IMR-90 (cell line): ENCODE measurements around the gene FSTL1. TPM values are rescaled to one million over a fixed set of nuclear protein-coding genes. Genes with fewer than 3 reads are reported as not detected.

Source experiments
- ATAC-seq: fragments of 200-7000 bp; cut with Tn5 transposase; 2 replicates; pipeline ENCODE4 v1.9.1; 2020; ENCODE audit warnings: low read depth, mild to moderate bottlenecking, moderate library complexity
- BruUV-seq: library from RNA; stranded (reverse); fragments of 400-500 nt; replicated peaks from 2 replicates; lab custom pipeline; 2021; lab: Mats Ljungman, UMichigan
- CTCF ChIA-PET: fragments of 300-600 bp; formaldehyde crosslinking; extraction: SDS; loops from one replicate; lab custom pipeline; 2021; ENCODE audit warnings: antibody characterized with exemption; lab: Yijun Ruan, JAX
- POLR2A ChIA-PET: fragments of 300-600 bp; sonication (Branson Sonifier 250); formaldehyde crosslinking; loops from one replicate; lab custom pipeline; 2022; ENCODE audit warnings: antibody characterized with exemption; ENCODE audit not compliant: unreplicated experiment; lab: Charles Lee
- DNase-seq: peaks from one replicate; pipeline ENCODE4 v3.0.0; 2013
- H2AFZ ChIP-seq: replicated peaks from 2 replicates; pipeline ENCODE3; 2013; ENCODE audit warnings: low read length, mild to moderate bottlenecking; ENCODE audit not compliant: poor library complexity
- H2AK5ac ChIP-seq: 2 replicates; pipeline ENCODE4 v1.6.1; 2013; ENCODE audit warnings: low read depth, low read length, inconsistent platforms
- H2AK9ac ChIP-seq: replicated peaks from 2 replicates; pipeline ENCODE3; 2013; ENCODE audit warnings: mild to moderate bottlenecking, low read depth, low read length, moderate library complexity; ENCODE audit not compliant: poor library complexity
- H2BK120ac ChIP-seq: 2 replicates; pipeline ENCODE4 v1.6.1; 2013; ENCODE audit warnings: low read depth, low read length, inconsistent platforms
- H2BK15ac ChIP-seq: 3 replicates; pipeline ENCODE4 v1.6.1; 2013; ENCODE audit warnings: low read depth, low read length, inconsistent platforms
- H2BK20ac ChIP-seq: 2 replicates; pipeline ENCODE4 v1.6.1; 2013; ENCODE audit warnings: low read depth, mild to moderate bottlenecking, inconsistent platforms, low read length, moderate library complexity
- H2BK5ac ChIP-seq: 2 replicates; pipeline ENCODE4 v1.6.1; 2013; ENCODE audit warnings: mild to moderate bottlenecking, low read depth, low read length, inconsistent platforms; ENCODE audit not compliant: poor library complexity, severe bottlenecking
- H3K14ac ChIP-seq: replicated peaks from 2 replicates; pipeline ENCODE4 v1.6.1; 2013; ENCODE audit warnings: low read depth, low read length, inconsistent platforms
- H3K18ac ChIP-seq: 2 replicates; pipeline ENCODE4 v1.6.1; 2013; ENCODE audit warnings: low read depth, low read length, control low read depth
- H3K23ac ChIP-seq: 2 replicates; pipeline ENCODE4 v1.6.1; 2013; ENCODE audit warnings: low read depth, low read length, inconsistent platforms
- H3K27ac ChIP-seq: 2 replicates; pipeline ENCODE4 v1.5.1; 2013; ENCODE audit warnings: mild to moderate bottlenecking, control low read depth, low read length; ENCODE audit not compliant: insufficient read depth
- H3K27me3 ChIP-seq: 2 replicates; pipeline ENCODE4 v1.6.1; 2013; ENCODE audit warnings: low read length; ENCODE audit not compliant: control insufficient read depth, insufficient read depth
- H3K36me3 ChIP-seq: 2 replicates; pipeline ENCODE4 v1.6.1; 2013; ENCODE audit warnings: low read length, mixed read lengths; ENCODE audit not compliant: control insufficient read depth, insufficient read depth
- H3K4ac ChIP-seq: 2 replicates; pipeline ENCODE4 v1.6.1; 2013; ENCODE audit warnings: low read depth, low read length, inconsistent platforms
- H3K4me1 ChIP-seq: 2 replicates; pipeline ENCODE4 v1.6.1; 2013; ENCODE audit warnings: low read length, mixed read lengths; ENCODE audit not compliant: control insufficient read depth, insufficient read depth
- H3K4me2 ChIP-seq: 2 replicates; pipeline ENCODE4 v1.6.1; 2013; ENCODE audit warnings: low read depth, mild to moderate bottlenecking, control low read depth, low read length, moderate library complexity
- H3K4me3 ChIP-seq: 2 replicates; pipeline ENCODE4 v1.5.1; 2013; ENCODE audit warnings: low read depth, mild to moderate bottlenecking, control low read depth, low read length, moderate library complexity; ENCODE audit not compliant: insufficient read depth
- H3K56ac ChIP-seq: 2 replicates; pipeline ENCODE4 v1.6.1; 2013; ENCODE audit warnings: low read length, inconsistent platforms; ENCODE audit not compliant: insufficient read depth; ENCODE audit errors: extremely low read depth
- H3K79me1 ChIP-seq, 2 experiments: 2 replicates each; pipeline ENCODE4 v1.6.1; 2013; ENCODE audit warnings: low read length in 2 of 2, inconsistent platforms in 1 of 2, low read depth in 1 of 2
- H3K9ac ChIP-seq: 2 replicates; pipeline ENCODE4 v1.6.1; 2013; ENCODE audit warnings: low read depth, low read length, control low read depth
- H3K9me1 ChIP-seq: 2 replicates; pipeline ENCODE4 v1.6.1; 2013; ENCODE audit warnings: low read length, inconsistent platforms; ENCODE audit not compliant: insufficient read depth
- H3K9me3 ChIP-seq: 2 replicates; pipeline ENCODE4 v1.6.1; 2013; ENCODE audit warnings: low read length; ENCODE audit not compliant: control insufficient read depth, insufficient read depth
- H4K20me1 ChIP-seq: 2 replicates; pipeline ENCODE4 v1.6.1; 2013; ENCODE audit warnings: low read length, inconsistent platforms; ENCODE audit not compliant: insufficient read depth
- H4K5ac ChIP-seq: 2 replicates; pipeline ENCODE4 v1.6.1; 2013; ENCODE audit warnings: mild to moderate bottlenecking, low read depth, low read length, control low read depth
- H4K8ac ChIP-seq, 2 experiments: 2 replicates each; pipeline ENCODE4 v1.6.1; 2013; ENCODE audit warnings: low read depth in 2 of 2, low read length in 2 of 2, control low read depth in 1 of 2, inconsistent platforms in 1 of 2
- H4K91ac ChIP-seq: 2 replicates; pipeline ENCODE4 v1.6.1; 2013; ENCODE audit warnings: low read depth, low read length, inconsistent platforms; ENCODE audit not compliant: insufficient read depth
- BHLHE40 ChIP-seq: fragments of 150-350 bp; IDR thresholded peaks from 2 replicates; pipeline ENCODE4 v1.6.1; 2016; ENCODE audit warnings: mild to moderate bottlenecking, low read depth, low read length
- CEBPB ChIP-seq: IDR thresholded peaks from 2 replicates; pipeline ENCODE4 v1.6.1; 2012; ENCODE audit warnings: low read depth, low read length, improper control_type of control experiment
- CHD1 ChIP-seq: IDR thresholded peaks from 2 replicates; pipeline ENCODE4 v1.6.1; 2012; ENCODE audit warnings: low read depth, low read length, improper control_type of control experiment
- FOS ChIP-seq: fragments of 150-350 bp; IDR thresholded peaks from 2 replicates; pipeline ENCODE4 v1.6.1; 2016; ENCODE audit warnings: low read depth, low read length
- MAFK ChIP-seq: IDR thresholded peaks from 2 replicates; pipeline ENCODE4 v1.6.1; 2012; ENCODE audit warnings: low read depth, low read length, improper control_type of control experiment
- MXI1 ChIP-seq: IDR thresholded peaks from 2 replicates; pipeline ENCODE4 v1.6.1; 2012; ENCODE audit warnings: low read depth, mild to moderate bottlenecking, low read length, moderate library complexity, borderline replicate concordance
- NFE2L2 ChIP-seq: fragments of 150-350 bp; IDR thresholded peaks from 2 replicates; pipeline ENCODE4 v1.6.1; 2016; ENCODE audit warnings: low read depth, mild to moderate bottlenecking, low read length
- POLR2A ChIP-seq: IDR thresholded peaks from 2 replicates; pipeline ENCODE4 v1.6.1; 2012; ENCODE audit warnings: mild to moderate bottlenecking, low read depth, low read length
- RCOR1 ChIP-seq: IDR thresholded peaks from 2 replicates; pipeline ENCODE4 v1.6.1; 2012; ENCODE audit warnings: mild to moderate bottlenecking, low read length, improper control_type of control experiment; ENCODE audit not compliant: insufficient replicate concordance
- RFX5 ChIP-seq: IDR thresholded peaks from 2 replicates; pipeline ENCODE4 v1.8.0; 2012; ENCODE audit warnings: low read depth, mild to moderate bottlenecking, low read length, moderate library complexity
- SMC3 ChIP-seq: fragments of 150-350 bp; IDR thresholded peaks from 2 replicates; pipeline ENCODE4 v1.6.1; 2016; ENCODE audit warnings: low read depth, mild to moderate bottlenecking, antibody characterized with exemption, low read length, moderate library complexity
- WGBS, 2 experiments: methylation state at CpG; one replicate each; pipeline versions ENCODE4 v1.1.5 to v1.1.7; 2013; ENCODE audit warnings: missing lambda C conversion rate in 2 of 2; ENCODE audit not compliant: insufficient read length in 1 of 2; ENCODE audit errors: extremely low coverage in 2 of 2; 5-methylcytosine and 5-hydroxymethylcytosine counted together
- dilution Hi-C: fragments of 300-500 bp; cut with HindIII; formaldehyde crosslinking; loops from one replicate; pipeline ENCODE4 v1.14.3; 2018; ENCODE audit warnings: low sequenced_read_pairs; ENCODE audit not compliant: unreplicated experiment
- in situ Hi-C: fragments of 300-500 bp; cut with MboI; formaldehyde crosslinking; loops from 3 replicates; pipeline ENCODE4 v1.14.3; 2019; ENCODE audit warnings: low sequenced_read_pairs, inconsistent platforms, mixed read lengths
- intact Hi-C: fragments of 100-400 bp; cut with micrococcal nuclease; formaldehyde crosslinking; loops from 2 replicates; pipeline ENCODE4 v1.10.0; 2022
- polyA plus RNA-seq, 3 experiments: library from polyadenylated mRNA; depleted of rRNA; stranded (reverse); fragments of >200 nt; gene quantifications; 2 replicates each; pipeline ENCODE4 v1.2.3, GENCODE V29; 2012; ENCODE audit warnings: low replicate concordance in 1 of 3
- total RNA-seq: library from RNA; depleted of rRNA; stranded (reverse); fragments of >200 nt; gene quantifications from 2 replicates; pipeline ENCODE4 v1.2.3, GENCODE V29; 2012
- TF ChIP-seq, protein P1 (sequence below): fragments of 150-350 bp; IDR thresholded peaks from 2 replicates; pipeline ENCODE4 v1.6.1; 2017; ENCODE audit warnings: mild to moderate bottlenecking, antibody characterized with exemption, low read length, low read depth
- TF ChIP-seq, protein P2 (sequence below): conservative IDR thresholded peaks from 2 replicates; pipeline ENCODE4 v1.5.1; 2012; ENCODE audit warnings: mild to moderate bottlenecking, low read depth, low read length, improper control_type of control experiment
- TF ChIP-seq, protein P3 (sequence below): fragments of 150-350 bp; IDR thresholded peaks from 2 replicates; pipeline ENCODE4 v1.6.1; 2016; ENCODE audit warnings: low read depth, mild to moderate bottlenecking, low read length, moderate library complexity, borderline replicate concordance

The FSTL1 gene
- total and polyA plus RNA-seq, 2 of the 4 experiments (the other 2 are of a cell fraction) = 864 to 1,642 TPM

DNA sequence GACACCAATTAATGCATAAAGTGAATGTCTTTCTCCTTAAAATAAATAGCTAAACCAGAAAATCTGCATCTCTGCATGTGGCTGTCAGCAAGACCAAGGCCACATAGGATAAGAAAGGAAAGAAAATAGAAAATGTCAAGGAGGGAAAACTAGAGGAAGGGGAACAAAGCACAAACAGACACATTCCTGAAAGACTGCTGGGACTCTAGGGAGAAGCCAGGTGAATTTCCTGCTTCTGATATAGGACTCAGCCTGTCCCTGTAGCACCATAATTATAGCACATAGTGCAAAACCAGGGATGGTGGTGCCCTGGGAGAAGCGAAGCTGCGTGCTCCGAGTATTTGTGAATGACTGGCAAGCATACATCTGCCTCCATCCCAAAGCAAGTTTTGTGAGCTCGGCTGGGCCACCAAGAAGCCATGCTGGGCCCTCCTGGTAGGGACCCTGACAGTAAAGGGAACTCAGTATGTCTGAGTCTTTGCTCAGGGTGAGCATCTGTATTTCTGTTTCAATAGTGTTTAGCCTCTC lies 14.2 kb downstream of the FSTL1 start:
- CTCF ChIA-PET = interaction anchor here (0.6 to 1.5 kb wide), 5 partner anchors 19 to 714 kb away, joined by 3 to 5 read pairs (median 3); no protein-coding TSS in a partner anchor
- Histone ChIP-seq H3K18ac (no peak overlapping the region), H4K91ac (no peak overlapping the region), H3K4me2 (peak overlapping the region; percentile 36; the same call in 1 of the 2 replicates), H3K4me1 (peaks cover 51% of the 10 kb centered on the region), H2BK20ac (no peak overlapping the region; the same call in 1 of the 2 replicates), H2BK5ac (peak overlapping the region; percentile 82), H2AFZ (no peak overlapping the region), H3K9me1 (peaks cover 48% of the 10 kb centered on the region), H4K5ac (no peak overlapping the region), H3K79me1 (peaks cover 20 to 85% of the 10 kb centered on the region in 2 experiments), H3K36me3 (peaks cover 44% of the 10 kb centered on the region), H3K9me3 (no peaks in the 10 kb centered on the region), H3K4ac (peak overlapping the region; percentile 54; the same call in 1 of the 2 replicates), H2BK120ac (peak overlapping the region; percentile 3; the same call in 1 of the 2 replicates), H3K27ac (peak overlapping the region; percentile 7), H2AK5ac (peak overlapping the region; percentile 45), H2BK15ac (no peak overlapping the region), H4K8ac (no peak overlapping the region), H3K27me3 (no peaks in the 10 kb centered on the region), H4K20me1 (peaks cover 96% of the 10 kb centered on the region), H3K14ac (peak overlapping the region; percentile 20; the same call in 1 of the 2 replicates), H3K56ac (no peak overlapping the region), H3K23ac (peak overlapping the region; percentile 61), H2AK9ac (no peak overlapping the region), H3K9ac (peak overlapping the region; percentile 4; the same call in 1 of the 2 replicates), H3K4me3 (no peak overlapping the region)
- intact Hi-C loops (no loop called here), dilution Hi-C loops (no loop called here), in situ Hi-C loops (loop anchor here (25.0 kb wide), 2 partner anchors 351 to 1051 kb away; no protein-coding TSS in a partner anchor)
- DNase-seq (no peak), ATAC-seq (no peak)
- no TSS peak for BruUV-seq
- no peak for TF ChIP-seq MXI1
- TF ChIP-seq, protein P1, sequence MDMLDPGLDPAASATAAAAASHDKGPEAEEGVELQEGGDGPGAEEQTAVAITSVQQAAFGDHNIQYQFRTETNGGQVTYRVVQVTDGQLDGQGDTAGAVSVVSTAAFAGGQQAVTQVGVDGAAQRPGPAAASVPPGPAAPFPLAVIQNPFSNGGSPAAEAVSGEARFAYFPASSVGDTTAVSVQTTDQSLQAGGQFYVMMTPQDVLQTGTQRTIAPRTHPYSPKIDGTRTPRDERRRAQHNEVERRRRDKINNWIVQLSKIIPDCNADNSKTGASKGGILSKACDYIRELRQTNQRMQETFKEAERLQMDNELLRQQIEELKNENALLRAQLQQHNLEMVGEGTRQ = no peak
- no peak for TF ChIP-seq RCOR1
- no peak for TF ChIP-seq FOS
- no peak for TF ChIP-seq SMC3
- no peak for TF ChIP-seq BHLHE40
- TF ChIP-seq, protein P2, sequence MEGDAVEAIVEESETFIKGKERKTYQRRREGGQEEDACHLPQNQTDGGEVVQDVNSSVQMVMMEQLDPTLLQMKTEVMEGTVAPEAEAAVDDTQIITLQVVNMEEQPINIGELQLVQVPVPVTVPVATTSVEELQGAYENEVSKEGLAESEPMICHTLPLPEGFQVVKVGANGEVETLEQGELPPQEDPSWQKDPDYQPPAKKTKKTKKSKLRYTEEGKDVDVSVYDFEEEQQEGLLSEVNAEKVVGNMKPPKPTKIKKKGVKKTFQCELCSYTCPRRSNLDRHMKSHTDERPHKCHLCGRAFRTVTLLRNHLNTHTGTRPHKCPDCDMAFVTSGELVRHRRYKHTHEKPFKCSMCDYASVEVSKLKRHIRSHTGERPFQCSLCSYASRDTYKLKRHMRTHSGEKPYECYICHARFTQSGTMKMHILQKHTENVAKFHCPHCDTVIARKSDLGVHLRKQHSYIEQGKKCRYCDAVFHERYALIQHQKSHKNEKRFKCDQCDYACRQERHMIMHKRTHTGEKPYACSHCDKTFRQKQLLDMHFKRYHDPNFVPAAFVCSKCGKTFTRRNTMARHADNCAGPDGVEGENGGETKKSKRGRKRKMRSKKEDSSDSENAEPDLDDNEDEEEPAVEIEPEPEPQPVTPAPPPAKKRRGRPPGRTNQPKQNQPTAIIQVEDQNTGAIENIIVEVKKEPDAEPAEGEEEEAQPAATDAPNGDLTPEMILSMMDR = no peak
- TF ChIP-seq NFE2L2 = no peak
- TF ChIP-seq POLR2A = no peak
- TF ChIP-seq, protein P3, sequence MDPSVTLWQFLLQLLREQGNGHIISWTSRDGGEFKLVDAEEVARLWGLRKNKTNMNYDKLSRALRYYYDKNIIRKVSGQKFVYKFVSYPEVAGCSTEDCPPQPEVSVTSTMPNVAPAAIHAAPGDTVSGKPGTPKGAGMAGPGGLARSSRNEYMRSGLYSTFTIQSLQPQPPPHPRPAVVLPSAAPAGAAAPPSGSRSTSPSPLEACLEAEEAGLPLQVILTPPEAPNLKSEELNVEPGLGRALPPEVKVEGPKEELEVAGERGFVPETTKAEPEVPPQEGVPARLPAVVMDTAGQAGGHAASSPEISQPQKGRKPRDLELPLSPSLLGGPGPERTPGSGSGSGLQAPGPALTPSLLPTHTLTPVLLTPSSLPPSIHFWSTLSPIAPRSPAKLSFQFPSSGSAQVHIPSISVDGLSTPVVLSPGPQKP = no peak
- no peak for TF ChIP-seq MAFK
- TF ChIP-seq CHD1 = no peak
- TF ChIP-seq RFX5 = no peak
- no peak for TF ChIP-seq CEBPB
- WGBS, 2 experiments = no CpG with 5 or more reads among the region's 4 CpGs
- POLR2A ChIA-PET = no interaction called here
